ELF-1 (cell line): ENCODE results near the gene HEATR3.

Source experiments
- DNase-seq: peaks from one replicate; pipeline ENCODE4 v3.0.0-alpha.2; 2016; ENCODE audit warnings: low read depth, low spot score

HEATR3 gene, protein sequence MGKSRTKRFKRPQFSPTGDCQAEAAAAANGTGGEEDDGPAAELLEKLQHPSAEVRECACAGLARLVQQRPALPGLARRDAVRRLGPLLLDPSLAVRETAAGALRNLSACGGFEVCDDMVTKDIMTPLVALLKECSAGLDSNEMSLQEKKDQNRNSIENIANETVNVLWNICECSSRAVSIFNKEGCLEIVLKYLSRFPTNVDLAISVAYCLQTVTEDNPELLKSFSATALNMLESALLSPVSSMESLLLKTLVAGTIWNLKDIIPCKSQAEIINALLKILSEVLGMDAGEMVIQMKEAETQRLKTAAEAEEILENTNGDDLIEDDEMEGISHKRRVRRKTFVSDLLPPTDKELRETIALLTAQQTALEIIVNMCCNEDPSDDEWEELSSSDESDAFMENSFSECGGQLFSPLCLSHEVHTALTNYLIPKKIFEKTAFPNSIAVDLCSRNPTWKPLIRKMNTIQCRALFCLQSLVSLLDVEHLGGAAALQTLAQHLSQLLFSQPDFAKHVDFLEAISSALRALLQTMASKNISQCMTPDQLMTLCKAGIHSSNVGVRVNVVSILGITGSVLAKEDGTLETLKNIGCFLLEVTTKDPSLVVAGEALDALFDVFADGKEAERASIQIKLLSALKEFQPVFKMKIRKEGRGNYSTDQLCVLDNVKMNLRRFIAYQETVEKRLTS

DNA sequence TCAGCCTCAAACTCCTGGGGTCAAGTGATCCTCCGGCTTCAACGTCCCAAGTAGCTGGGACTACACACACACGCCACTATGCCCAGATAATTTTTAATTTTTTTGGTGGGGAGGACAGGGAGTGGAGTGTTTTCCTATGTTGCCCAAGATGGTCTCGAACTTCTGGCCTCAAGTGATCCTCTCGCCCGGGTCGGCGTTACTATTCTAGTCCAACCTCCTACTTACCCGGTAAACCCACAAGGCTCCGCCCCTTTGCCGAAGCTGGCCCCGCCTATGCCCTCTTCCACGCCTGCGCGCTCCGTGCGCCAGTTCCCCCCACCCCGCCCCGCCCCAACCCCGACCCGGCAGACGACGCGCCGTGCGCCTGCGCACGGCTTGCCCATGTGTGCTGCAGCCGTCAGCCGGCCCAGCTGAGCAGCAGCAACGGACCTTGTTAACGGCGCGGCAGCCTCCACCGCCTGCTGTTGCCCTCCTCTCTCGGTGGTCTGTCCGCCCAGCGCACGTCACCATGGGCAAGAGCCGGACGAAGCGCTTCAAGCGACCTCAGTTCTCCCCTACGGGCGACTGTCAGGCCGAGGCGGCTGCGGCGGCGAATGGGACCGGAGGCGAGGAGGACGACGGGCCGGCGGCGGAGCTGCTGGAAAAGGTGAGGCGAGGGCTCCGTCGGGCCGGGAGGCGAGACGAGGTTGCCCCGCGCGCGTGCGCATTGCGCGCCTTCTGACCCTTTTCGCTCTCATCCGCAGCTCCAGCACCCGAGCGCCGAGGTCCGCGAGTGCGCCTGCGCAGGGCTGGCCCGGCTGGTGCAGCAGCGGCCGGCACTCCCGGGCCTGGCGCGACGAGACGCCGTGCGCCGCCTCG lies at the start of gene HEATR3:
Gene HEATR3, plus strand, starts transcription at position 347 of the 858 bp plus-strand sequence. Its CDS starts 162 bp downstream, at position 509.
- DNase-seq, result peak; percentile 94

DNA sequence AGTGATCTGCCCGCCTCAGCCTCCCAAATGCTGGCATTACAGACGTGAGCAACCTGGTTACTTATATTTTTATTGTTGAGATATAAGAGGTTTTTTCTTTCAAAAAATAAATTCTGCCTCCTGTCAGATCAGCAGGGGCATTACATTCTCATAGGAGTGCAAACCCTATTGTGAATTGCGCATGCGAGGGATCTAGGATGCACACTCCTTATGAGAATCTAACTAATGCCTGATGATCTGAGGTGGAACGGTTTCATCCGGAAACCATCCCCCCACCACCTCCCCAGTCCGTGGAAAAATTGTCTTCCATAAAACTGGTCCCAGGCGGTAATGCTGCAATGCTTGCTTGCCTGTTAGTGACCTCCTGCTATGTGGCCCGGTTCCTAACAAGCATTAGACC lies 48.2 kb upstream of the HEATR3 start:
- no peak for DNase-seq

DNA sequence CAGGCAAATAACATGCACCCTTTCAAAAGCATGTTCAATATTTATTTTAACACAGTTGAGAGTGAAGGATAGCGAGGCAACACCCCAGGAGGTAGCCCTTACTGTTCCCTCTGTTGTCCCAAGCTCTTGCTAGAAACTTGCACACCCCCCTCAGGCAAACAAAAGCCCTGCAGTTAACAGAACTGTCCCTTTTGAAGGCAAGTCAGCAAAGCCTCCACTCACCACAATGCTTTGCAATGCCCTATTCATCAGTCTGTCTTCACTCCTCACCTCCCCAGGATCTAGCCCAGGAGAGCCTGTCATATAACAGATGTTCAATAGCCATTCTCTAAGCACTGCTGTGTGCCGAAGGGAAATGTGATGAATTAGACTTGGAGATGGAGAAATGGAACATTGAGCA lies 44.2 kb upstream of the HEATR3 start:
- DNase-seq, result peak; percentile 74

DNA sequence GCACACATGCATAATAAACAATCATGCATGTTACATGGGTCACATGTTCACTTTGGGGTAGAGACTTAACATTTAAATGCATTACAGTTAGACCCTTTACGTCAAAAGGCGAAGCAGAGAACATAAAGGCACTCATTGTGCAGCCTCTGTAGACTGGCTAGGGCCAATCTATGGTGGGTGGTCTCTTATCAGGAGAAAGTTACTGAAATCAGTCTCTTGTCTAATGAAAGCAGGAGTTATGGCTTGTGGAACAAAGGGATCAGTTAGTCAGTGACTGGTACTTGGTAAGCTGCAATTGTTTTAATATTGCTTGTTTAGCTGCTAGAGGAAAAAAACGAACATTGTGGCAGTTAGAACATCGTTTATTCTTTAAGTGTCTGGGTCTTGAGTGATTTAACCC lies 42.1 kb upstream of the HEATR3 start:
- no peak for DNase-seq

DNA sequence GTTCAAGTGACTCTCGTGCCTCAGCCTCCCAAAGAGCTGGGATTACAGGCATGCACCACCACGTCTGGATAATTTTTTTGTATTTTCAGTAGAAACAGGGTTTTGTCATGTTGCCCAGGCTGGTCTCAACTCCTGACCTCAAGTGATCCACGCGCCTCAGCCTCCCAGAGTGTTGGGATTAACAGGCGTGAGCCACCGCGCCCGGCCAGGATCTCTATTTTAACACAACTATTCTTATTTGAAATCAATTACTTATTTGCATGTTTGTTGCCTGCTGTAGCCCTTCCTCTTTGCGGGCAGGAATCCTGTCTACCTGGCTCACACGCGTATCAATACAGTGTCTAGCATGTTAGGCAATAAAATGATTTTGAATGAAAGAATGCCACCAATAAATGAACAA lies 41.6 kb upstream of the HEATR3 start:
- DNase-seq, result no peak

DNA sequence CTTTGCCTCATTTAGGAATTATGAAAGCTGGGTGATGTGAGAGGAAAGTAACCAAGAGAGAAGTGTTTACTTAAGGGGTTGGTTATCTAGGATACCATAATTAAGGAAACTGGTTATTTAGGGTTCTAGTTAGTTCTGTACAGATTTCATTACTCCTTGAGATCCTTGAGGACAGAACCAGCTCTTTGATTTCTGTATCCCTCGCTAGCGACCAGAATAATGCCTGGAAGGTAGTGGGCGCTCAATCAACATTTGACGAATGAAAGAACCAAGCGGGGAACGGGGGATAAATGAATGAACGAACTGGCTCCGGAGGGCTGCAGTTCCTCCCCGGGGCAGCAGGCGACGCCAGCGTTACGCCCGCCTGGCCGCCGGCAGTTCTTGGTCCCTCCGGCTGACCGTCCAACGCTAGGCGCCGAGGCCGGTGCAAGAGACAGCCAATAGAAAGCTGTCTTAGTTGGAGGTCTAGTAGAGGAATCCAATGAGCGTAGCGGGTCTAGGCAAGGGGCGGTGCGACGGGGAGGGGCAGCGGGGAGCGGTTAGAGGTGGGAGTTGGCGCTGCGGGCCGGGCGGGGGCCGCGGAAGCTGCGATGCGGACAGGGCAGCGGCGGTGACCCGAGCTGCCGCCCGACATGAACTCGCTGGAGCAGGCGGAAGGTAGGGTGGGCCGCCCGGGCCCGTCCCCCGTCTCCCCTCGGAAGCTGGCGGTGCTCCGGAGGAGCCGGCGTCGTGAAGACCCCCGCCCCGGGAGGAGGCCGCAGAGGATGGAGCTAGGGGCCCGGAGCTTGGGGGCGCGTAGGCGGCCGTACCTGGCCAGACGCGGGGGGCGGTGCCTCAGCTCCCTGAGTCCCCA lies 40.9 kb upstream of the HEATR3 start, which contains the start of gene CNEP1R1:
Gene CNEP1R1, plus strand, starts transcription at position 542 of the 853 bp plus-strand sequence. Its CDS starts 91 bp downstream, at position 633.
- peak; percentile 99 for DNase-seq

DNA sequence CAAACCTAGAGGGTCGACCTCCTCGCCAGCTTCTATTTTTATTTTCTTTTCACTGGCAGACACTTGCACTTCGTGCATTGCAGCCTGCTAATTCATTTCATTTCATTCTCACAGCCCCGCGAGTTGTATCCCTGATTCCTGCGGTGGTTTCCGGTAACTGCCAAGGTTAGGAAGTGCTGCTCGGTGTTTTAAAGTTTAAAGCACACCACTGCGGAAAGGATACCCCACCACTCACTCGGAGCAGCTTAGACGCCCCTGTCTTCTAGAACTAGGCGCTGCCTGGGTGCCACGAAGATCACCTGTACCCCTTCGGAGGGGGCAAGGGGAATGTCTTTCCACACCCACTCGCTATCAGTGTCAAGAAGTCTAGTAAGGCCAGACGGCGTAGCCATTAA lies 40.2 kb upstream of the HEATR3 start:
- no peak for DNase-seq

DNA sequence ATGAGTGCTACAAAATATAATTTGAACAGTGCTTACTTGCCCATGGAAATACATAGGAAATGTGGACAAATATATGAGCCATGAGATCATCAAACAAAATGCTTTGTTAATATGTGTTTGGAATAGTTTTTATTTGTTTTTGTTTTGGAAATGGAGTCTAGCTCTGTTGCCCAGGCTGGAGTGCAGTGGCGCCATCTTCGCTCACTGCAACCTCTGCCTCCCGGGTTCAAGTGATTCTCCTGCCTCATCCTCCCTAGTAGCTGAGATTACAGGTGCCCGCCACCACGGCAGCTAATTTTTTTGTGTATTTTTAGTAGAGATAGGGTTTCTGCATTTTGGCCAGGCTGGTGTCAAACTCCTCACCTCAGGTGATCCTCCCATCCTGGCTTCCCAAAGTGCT lies 37.9 kb upstream of the HEATR3 start:
- DNase-seq, result no peak

DNA sequence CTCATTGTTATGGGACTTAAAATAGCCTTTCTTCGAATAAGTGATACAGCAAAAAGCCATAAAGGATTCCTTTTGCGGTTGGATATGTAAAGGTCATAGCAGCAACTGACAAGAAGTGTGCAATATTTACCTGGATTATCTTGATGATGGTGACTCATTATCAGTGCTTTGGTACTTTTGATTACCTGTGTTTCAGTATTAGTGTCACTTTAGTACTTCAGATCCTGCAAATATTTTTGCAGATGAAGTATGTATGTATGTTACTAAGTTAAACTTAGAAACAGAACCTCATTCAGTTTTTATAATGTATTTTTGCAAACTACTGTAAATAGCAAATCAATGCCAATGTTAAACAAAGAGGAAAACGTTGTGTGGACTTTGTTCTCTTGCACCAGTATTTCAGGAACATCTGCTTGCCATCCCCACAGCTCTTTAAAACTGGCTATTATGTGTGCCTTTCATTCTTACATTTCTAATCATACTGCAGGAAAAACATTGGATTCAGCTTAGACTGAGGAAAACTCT lies 30.2 kb upstream of the HEATR3 start:
- DNase-seq, result no peak

DNA sequence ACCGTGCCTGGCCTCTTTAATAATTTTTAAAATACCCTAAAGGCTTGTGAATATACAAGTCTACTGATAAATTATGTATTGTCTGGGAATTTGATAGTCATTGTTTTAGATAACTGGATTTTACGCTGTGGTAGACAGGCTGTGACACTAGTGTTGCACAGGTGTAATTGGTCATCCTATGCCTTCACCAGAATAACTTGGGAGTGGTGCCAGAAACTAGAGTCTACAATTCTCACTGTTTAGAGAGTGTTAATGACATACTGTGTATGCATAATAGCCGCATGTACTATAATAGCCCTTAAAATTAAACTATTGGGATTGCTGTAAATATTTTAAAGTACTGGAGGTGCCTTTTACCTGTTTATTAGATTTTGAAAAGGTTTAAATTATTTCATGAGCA lies 29.3 kb upstream of the HEATR3 start:
- DNase-seq, result no peak

DNA sequence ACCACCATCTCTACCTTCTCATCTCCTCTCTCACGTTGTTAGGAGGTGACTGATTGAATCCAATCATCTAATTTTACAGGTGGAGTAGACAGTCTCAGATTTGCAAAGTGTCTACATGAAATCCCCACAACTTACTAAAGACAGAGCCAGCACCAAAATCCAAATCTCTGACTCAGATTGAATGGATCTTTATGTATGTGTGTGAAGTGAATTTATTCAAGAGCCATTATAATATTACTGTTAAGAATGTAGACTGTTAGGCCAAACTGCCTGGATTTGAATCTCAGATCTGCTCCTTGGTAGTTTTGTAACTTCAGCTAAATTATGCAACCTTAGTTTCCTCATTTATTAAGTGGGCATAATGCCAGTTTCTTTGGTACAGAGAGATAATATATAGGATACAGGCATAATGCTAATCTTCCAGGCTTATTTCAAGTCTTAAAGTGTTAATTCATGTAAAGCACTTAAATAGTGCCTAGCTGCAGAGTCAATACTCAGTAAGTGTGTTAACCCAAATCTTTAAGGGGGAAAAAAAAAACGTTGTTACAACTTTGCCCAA lies 28.0 kb upstream of the HEATR3 start:
- no peak for DNase-seq

DNA sequence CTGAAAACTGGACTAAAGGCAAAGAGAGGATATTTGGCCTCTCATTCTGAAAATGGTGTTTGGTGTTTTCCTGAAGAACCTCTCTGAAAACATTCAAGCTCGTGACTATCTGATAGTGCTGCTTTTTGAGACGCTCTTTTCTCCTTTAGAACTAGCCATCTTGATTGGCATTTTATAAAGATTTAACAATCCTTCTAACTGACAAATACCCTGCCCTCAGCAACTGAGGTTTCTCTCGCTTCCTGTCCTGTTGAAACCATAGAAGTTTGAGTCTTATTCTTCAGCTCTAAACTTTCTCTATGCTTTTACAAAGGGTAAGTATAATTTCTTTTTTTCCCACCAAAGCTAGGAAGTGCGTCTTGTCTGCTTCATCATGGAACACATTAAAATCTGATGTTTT lies 27.5 kb upstream of the HEATR3 start:
- DNase-seq, result no peak

DNA sequence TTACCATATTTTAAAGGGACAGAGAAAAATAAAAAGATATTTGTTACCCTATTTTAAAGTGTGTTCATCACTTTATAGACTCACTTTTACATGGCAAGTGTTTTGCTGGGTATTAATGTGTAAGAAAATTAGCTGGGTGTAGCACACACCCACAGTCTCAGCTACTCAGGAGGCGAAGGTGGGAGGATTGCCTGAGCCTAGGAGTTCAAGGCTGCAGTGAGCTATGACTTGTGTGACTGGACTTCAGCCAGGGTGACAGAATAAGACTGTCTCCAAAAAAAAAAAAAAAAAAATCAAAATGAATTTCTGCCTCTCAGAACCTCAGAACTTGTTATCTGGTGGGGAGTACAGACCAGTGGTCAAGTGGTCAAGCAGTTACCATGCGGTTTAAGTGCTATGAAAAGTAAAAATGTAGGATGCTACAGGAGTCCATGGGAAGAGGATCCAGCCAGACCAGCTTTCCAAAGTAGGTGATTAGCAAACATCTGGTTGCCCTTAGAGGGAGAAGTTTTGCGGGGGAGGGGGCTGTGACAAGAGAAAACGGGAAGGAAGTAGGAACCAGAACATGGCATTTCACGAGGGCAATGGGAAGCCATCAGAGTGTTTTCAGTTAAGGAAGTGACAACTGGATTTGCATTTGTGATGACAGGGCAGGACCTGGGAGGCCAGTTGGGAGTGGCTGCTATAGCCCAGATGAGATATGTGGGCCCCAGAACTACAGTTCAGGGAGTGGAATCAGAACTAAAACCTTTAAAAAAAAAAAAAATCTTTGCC lies 26.8 kb upstream of the HEATR3 start:
- DNase-seq, result peak; percentile 18

DNA sequence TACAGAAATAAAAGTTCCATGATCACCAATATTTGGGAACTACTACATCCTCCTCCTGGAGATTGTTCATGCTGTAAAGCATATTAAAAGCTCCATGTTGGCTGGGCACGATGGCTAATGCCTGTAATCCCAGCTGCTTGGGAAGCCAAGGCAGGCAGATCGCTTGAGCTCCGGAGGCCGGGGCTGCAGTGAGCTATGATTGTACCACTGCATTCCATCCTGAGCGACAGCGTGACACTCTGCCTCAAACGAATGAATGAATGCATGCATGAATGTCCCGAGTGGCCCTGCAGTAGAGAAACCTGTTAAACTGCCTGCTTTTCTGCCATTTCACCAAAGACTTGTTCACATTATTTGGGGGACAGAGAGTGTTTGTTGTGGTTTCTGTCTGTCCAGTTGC lies 25.8 kb upstream of the HEATR3 start:
- DNase-seq, result peak; percentile 50

DNA sequence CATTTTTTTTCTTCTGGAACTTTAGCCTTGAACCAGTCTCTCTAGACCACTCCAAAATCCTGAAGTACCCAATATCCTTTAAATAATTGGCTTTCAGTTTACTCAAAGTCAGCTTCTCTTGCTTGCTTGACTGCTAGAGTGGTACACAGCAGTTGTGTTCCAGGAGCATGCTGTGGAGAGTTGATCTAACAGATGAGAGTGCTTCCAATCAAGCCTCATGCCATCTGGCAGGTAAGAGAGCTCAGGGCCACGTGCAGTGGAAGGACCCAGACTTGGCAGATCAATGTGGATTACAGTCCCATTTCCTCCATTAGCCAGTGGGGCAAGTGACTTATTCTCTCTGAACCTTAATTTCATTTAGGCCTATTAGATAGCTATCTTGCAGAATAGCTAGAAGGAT lies 25.1 kb upstream of the HEATR3 start:
- no peak for DNase-seq

DNA sequence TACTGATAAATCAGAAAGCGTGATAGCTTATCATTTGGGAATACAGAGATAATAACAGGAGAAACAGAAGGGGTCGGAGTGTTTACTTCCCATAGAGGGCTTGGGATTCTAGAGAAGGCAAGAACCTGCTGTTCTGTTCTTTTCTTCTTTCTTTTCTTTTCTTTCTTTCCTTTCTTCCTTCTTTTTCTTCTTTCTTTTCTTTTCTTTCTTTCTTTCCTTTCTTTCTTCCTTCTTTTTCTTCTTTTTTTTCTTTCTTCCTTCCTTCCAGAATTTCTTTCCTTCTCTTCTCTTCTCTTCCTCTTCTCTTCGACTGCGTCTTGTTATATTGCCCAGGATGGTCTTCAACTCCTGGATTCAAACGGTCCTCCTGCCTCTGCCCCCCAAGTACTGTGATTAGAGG lies 22.4 kb upstream of the HEATR3 start:
- no peak for DNase-seq

DNA sequence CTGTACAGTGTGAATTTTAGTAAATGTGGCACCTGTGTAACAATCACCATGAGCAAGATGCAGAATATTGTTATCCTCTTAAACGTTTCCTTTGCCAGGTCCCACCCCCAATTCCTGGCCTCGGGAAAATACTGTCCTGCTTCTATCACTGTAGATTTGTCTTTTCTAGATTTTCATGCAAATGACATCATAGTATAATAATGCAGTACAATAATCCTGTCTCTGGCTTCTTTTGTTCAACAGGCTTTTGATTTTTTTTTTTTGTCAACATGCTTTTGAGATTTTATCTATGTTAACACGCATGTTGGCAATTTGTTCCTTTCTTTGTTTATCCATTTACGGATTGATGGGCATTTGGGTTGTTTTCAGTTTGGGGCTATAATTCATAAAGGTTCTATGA lies 20.4 kb upstream of the HEATR3 start:
- no peak for DNase-seq

DNA sequence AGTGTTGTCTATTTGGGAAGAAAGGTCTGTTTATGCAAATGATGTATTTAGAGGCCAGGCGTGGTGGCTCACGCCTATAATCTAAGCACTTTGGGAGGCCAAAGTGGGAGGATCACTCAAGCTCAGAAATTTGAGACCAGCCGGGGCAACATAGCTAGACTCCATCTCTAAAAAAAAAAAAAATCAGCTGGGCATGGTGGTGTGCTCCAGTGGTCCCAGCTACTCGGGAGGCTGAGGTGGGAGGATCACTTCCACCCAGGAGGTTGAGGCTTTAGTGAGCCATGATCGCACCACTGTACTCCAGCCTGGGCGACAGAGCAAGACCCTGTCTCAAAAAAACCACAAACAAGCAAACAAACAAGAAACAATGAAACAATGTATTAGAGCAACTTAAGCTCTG lies 18.9 kb upstream of the HEATR3 start:
- no peak for DNase-seq

DNA sequence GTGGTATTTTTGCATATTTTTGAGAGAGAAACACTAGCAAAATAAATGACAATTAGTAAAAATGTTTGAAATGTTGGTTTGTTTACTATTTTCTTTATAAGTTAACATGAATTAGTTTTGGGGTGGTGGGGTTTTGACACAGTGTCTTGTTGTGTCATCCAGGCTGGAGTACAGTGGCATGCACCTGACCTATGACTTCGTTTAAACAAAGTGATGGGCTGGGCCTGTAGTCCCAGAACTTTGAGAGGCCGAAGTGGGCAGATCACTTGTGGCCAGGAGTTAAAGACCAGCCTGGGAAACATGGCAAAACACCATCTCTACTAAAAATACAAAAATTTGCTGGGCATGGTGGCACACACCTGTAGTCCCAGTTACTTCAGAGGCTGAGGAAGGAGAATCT lies 17.9 kb upstream of the HEATR3 start:
- DNase-seq, result no peak

DNA sequence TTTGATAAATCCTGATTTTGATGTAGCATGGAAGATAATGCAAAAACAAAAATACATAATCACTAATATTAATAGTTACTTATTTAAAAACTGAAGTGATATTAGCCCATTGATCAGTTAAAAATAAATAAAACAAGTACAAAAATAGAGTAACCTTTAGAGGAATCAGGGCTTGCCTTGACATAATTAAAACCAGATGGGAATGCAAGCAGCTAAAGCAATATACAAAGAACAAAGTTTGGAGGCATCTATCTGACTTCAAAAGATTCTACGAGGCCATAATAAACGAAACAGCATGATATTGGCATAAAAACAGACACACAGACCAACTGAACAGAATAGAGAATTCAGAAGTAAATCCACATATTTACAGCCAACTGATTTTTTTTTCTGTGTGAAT lies 15.0 kb upstream of the HEATR3 start:
- no peak for DNase-seq
